Astrocyte of the cerebellum (primary cell): ENCODE results near the gene NUAK2.
A peak's percentile ranks its signal among the peaks of the same experiment; 100 is the strongest.

Experiments used
- DNase-seq: peaks from one replicate; pipeline ENCODE4 v3.0.0-alpha.2; 2011; ENCODE audit warnings: low read depth
- H3K4me3 ChIP-seq: 2 replicates; pipeline ENCODE4 v1.5.1; 2011; ENCODE audit warnings: mild to moderate bottlenecking, low read depth, low read length, moderate library complexity
- in situ Hi-C: cut with HindIII; loops from 2 replicates; pipeline ENCODE4 v1.10.0; 2017; ENCODE audit warnings: low sequenced_read_pairs
- TF ChIP-seq, protein P1 (sequence below): IDR thresholded peaks from 2 replicates; pipeline ENCODE4 v1.5.1; 2012; ENCODE audit warnings: low read length, low read depth, moderate library complexity, mild to moderate bottlenecking; ENCODE audit errors: missing control alignments

The NUAK2 gene

DNA sequence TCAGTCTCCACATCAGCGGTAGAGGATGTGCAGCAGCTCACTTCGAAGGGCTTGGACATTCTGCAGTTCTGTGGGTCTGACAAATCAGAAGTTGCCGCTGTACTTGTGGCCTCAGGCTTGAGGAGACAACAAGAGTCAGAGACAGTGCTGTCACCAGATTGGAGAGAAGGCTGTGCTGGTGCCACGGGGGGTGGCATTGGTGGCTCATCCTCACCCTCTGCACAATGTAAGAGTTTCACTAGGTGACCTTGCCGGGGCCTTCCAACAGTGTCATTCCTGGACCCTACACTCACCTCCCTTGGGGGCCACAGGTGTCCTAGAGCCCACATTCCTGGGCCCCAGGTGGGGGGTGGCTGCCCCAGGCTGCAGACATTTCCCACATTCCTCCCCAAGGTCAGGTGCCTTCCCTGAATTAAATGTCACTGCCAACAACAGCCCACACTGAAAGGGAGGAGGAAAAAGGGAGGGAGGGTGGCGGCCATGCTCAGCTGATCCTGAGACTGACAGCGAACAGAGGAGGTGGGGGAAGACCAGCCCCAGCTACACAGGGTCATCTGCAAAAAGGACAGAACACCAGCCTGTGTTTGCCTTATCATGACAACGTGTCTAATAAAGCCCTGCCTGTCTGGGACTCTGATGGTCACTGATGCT is 47.4 kb downstream of the NUAK2 start:
- TF ChIP-seq, protein P1, sequence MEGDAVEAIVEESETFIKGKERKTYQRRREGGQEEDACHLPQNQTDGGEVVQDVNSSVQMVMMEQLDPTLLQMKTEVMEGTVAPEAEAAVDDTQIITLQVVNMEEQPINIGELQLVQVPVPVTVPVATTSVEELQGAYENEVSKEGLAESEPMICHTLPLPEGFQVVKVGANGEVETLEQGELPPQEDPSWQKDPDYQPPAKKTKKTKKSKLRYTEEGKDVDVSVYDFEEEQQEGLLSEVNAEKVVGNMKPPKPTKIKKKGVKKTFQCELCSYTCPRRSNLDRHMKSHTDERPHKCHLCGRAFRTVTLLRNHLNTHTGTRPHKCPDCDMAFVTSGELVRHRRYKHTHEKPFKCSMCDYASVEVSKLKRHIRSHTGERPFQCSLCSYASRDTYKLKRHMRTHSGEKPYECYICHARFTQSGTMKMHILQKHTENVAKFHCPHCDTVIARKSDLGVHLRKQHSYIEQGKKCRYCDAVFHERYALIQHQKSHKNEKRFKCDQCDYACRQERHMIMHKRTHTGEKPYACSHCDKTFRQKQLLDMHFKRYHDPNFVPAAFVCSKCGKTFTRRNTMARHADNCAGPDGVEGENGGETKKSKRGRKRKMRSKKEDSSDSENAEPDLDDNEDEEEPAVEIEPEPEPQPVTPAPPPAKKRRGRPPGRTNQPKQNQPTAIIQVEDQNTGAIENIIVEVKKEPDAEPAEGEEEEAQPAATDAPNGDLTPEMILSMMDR = no peak
- DNase-seq = no peak
- in situ Hi-C loops = no loop called here
- H3K4me3 ChIP-seq = no peak overlapping the region

DNA sequence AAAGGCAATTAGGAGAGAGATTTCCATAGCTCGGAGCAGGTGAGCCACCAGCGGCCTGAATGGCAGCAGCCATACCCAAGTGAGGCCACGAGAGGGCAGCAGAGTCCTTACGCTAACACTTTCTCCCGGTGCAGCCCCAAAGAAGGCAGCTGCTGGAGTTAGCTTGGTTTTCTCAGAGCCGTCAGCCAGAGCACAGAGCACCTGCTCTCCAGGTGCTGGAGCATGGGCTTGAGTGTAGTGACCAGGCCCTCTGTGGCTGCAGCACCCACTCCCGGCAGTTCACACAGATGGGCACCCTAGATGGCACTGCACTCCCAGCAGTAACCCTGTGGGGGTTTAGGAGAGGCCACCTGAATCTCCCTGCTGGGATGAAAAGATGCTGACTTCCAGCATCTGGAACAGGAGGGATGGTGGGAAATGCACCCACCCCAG is 48.0 kb downstream of the NUAK2 start:
- TF ChIP-seq, protein P1 = peak; percentile 98
- peak; percentile 51 for DNase-seq
- in situ Hi-C loops = no loop called here
- H3K4me3 ChIP-seq = no peak overlapping the region

- in situ Hi-C loops = no loop called here
- no peak for DNase-seq
- TF ChIP-seq, protein P1 = no peak
- no peak overlapping the region for H3K4me3 ChIP-seq
These were observed 49.0 kb downstream of the NUAK2 start for GRCh38 chr1:205272536-205272935.

DNA sequence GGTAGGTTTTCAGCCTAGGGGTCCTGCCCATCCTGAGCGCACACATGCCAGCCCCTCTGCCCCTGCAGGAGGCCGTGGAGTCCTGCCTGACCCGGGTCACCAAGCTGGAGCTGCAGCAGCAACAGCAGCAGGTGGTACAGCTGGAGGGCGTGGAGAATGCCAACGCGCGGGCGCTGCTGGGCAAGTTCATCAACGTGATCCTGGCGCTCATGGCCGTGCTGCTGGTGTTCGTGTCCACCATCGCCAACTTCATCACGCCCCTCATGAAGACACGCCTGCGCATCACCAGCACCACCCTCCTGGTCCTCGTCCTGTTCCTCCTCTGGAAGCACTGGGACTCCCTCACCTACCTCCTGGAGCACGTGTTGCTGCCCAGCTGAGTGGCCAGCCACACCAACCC is 49.8 kb downstream of the NUAK2 start:
- in situ Hi-C loops = no loop called here
- DNase-seq = no peak
- H3K4me3 ChIP-seq = no peak overlapping the region
- TF ChIP-seq, protein P1 = no peak

DNA sequence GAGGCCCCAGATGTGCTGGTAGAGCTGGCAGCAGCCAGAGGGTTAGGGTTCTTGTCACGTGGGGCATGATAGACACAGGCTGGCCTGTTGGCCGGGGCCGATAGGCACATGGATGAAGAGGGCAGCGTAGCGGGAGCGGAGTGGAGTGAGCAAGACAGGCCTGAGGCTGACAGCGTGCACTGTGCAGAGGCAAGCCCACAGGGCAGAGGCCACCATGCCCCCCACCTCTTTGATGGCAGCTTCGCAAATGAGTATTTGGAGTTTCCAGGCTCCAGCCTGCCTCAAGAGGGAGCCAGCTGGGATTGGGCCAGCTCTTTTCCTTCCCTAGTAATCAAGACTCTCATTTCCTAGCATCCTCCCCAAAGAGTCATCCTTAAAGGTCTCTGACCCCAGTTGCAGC is 50.3 kb downstream of the NUAK2 start:
- no peak overlapping the region for H3K4me3 ChIP-seq
- in situ Hi-C loops = no loop called here
- TF ChIP-seq, protein P1 = no peak
- DNase-seq = no peak

GRCh38 chr1:205270764-205271163 is 50.8 kb downstream of the NUAK2 start:
- DNase-seq = no peak
- in situ Hi-C loops = no loop called here
- H3K4me3 ChIP-seq = no peak overlapping the region
- TF ChIP-seq, protein P1 = no peak
